Thyroid gland (tissue), 4 donors: ENCODE measurements around the gene POLR3G.

Source experiments
- CTCF ChIP-seq, 6 experiments: fragments of 200-600 bp in 3 of 6; fragments of 450-650 bp in 3 of 6; sonication (generic) in 3 of 6; IDR thresholded peaks; one replicate each; pipeline ENCODE4 v1.5.1; 2016 to 2019; ENCODE audit warnings: antibody characterized with exemption in 6 of 6, mild to moderate bottlenecking in 2 of 6, inconsistent platforms in 1 of 6, moderate library complexity in 1 of 6
- POLR2A ChIP-seq, 2 donors: fragments of 450-650 bp; IDR thresholded peaks; one replicate each; pipeline ENCODE4 v1.6.1; 2017; ENCODE audit warnings: antibody characterized with exemption in 2 of 2, mild to moderate bottlenecking in 2 of 2, moderate library complexity in 1 of 2

GRCh38 chr5:90476391-90476790, 1.7 kb downstream of the POLR3G start:
- TF ChIP-seq POLR2A (IDR thresholded peaks at IDR 0.05) (no peak), CTCF (IDR thresholded peaks at IDR 0.05) (no peak)
